HG03432 (cell line): Measurements from ENCODE around the gene NLK.
A peak's percentile ranks its signal among the peaks of the same experiment; 100 is the strongest.

Experiments
- ATAC-seq: cut with Tn5 transposase; IDR thresholded peaks from one replicate; pipeline ENCODE4 v1.9.1; 2021; ENCODE audit warnings: mild to moderate bottlenecking, moderate library complexity; ENCODE audit not compliant: unreplicated experiment

Gene NLK

GRCh38 chr17:28039251-28039650 lies 3.2 kb upstream of the NLK start:
- ATAC-seq, result no peak

- no peak for ATAC-seq
Measured at GRCh38 chr17:28040406-28040805, 2.1 kb upstream of the NLK start.

GRCh38 chr17:28041068-28041843 lies 1.2 kb upstream of the NLK start:
- peak; percentile 90 for ATAC-seq

- ATAC-seq, result peak; percentile 15
Measured at GRCh38 chr17:28041844-28042656, 427 bp upstream of the NLK start.

GRCh38 chr17:28042721-28043291 lies 329 bp downstream of the NLK start:
- ATAC-seq, result no peak

GRCh38 chr17:28043296-28043695 lies 819 bp downstream of the NLK start:
- ATAC-seq, result no peak

GRCh38 chr17:28043741-28044140 lies 1.3 kb downstream of the NLK start:
- ATAC-seq, result no peak

- no peak for ATAC-seq
Measured at GRCh38 chr17:28045304-28045703, 2.8 kb downstream of the NLK start.

GRCh38 chr17:28046034-28046825 lies 3.8 kb downstream of the NLK start:
- ATAC-seq, result no peak

- no peak for ATAC-seq
Measured at GRCh38 chr17:28047806-28048205, 5.3 kb downstream of the NLK start.

- ATAC-seq, result no peak
Measured at GRCh38 chr17:28049071-28049470, 6.6 kb downstream of the NLK start.

GRCh38 chr17:28053044-28053670 lies 10.7 kb downstream of the NLK start:
- ATAC-seq, result no peak

- ATAC-seq, result no peak
Measured at GRCh38 chr17:28053725-28054124, 11.2 kb downstream of the NLK start.

- no peak for ATAC-seq
Measured at GRCh38 chr17:28055546-28056275, 13.2 kb downstream of the NLK start.

- ATAC-seq, result no peak
Measured at GRCh38 chr17:28056276-28056620, 13.8 kb downstream of the NLK start.

- peak; percentile 84 for ATAC-seq
Measured at GRCh38 chr17:28057731-28058246, 15.3 kb downstream of the NLK start.

- ATAC-seq, result no peak
Measured at GRCh38 chr17:28059675-28060074, 17.2 kb downstream of the NLK start.

- no peak for ATAC-seq
Measured at GRCh38 chr17:28065706-28066105, 23.2 kb downstream of the NLK start.

- ATAC-seq, result no peak
Measured at GRCh38 chr17:28069061-28069460, 26.6 kb downstream of the NLK start.

GRCh38 chr17:28071179-28071578 lies 28.7 kb downstream of the NLK start:
- no peak for ATAC-seq
